ENCODE measurements around the gene ALDH7A1. TPM values are rescaled to one million over a fixed set of nuclear protein-coding genes. Genes with fewer than 3 reads are reported as not detected.

The ALDH7A1 gene
- total RNA-seq, 1 experiment from 2014 or later, result 176 TPM

DNA sequence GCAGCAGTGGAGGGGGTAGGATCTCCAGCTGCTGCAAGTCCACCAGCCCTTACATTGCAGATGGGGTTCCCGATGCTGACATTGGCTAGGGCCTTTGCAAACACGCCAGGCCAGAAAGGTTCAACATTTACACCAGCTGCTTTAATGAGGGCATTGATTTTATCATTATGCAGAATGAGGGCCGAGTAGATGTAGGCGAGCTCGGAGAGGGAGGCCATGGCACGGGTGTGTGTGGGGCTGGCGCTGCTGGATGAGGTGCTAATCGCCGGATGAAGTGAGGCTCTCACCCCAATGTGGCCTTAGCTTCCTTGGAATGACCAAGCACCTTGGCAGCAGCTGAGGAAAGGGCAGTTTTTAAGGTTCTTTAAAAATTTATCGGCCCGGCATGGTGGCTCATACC, 33.1 kb upstream of the ALDH7A1 start:
- Mint-ChIP-seq H3K4me3 (no peak overlapping the region), H3K36me3 (peaks cover 22% of the 10 kb centered on the region), H3K27me3 (ENCODE audit: low read depth) (no peaks in the 10 kb centered on the region), H3K27ac (peak overlapping the region; percentile 86), H3K4me1 (peaks cover 4% of the 10 kb centered on the region), H3K9me3 (no peaks in the 10 kb centered on the region)
- TF ChIP-seq RELA (CRISPR knock-in tag; IDR thresholded peaks at IDR 0.05; ENCODE audit: borderline replicate concordance), result no peak
- TF ChIP-seq, protein P1, sequence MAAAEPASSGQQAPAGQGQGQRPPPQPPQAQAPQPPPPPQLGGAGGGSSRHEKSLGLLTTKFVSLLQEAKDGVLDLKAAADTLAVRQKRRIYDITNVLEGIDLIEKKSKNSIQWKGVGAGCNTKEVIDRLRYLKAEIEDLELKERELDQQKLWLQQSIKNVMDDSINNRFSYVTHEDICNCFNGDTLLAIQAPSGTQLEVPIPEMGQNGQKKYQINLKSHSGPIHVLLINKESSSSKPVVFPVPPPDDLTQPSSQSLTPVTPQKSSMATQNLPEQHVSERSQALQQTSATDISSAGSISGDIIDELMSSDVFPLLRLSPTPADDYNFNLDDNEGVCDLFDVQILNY (CRISPR knock-in tag; IDR thresholded peaks at IDR 0.05), result no peak
- TF ChIP-seq ZNF121 (CRISPR knock-in tag; IDR thresholded peaks at IDR 0.05), result no peak
- TF ChIP-seq ZNF219 (CRISPR knock-in tag; IDR thresholded peaks at IDR 0.05; ENCODE audit: borderline replicate concordance), result no peak
- no peak for TF ChIP-seq OVOL2 (CRISPR knock-in tag; IDR thresholded peaks at IDR 0.05; ENCODE audit: borderline replicate concordance)
- no peak for TF ChIP-seq ELF4 (CRISPR knock-in tag; IDR thresholded peaks at IDR 0.05; ENCODE audit: low read depth)
- no peak for TF ChIP-seq ESRRA (CRISPR knock-in tag; IDR thresholded peaks at IDR 0.05; ENCODE audit: borderline replicate concordance)
- TF ChIP-seq SP1 (CRISPR knock-in tag; conservative IDR thresholded peaks at IDR 0.05), result no peak
- TF ChIP-seq PRRX2 (CRISPR knock-in tag; IDR thresholded peaks at IDR 0.05), result no peak
- TF ChIP-seq ATF1 (CRISPR knock-in tag; IDR thresholded peaks at IDR 0.05), result no peak
- TF ChIP-seq, protein P2, sequence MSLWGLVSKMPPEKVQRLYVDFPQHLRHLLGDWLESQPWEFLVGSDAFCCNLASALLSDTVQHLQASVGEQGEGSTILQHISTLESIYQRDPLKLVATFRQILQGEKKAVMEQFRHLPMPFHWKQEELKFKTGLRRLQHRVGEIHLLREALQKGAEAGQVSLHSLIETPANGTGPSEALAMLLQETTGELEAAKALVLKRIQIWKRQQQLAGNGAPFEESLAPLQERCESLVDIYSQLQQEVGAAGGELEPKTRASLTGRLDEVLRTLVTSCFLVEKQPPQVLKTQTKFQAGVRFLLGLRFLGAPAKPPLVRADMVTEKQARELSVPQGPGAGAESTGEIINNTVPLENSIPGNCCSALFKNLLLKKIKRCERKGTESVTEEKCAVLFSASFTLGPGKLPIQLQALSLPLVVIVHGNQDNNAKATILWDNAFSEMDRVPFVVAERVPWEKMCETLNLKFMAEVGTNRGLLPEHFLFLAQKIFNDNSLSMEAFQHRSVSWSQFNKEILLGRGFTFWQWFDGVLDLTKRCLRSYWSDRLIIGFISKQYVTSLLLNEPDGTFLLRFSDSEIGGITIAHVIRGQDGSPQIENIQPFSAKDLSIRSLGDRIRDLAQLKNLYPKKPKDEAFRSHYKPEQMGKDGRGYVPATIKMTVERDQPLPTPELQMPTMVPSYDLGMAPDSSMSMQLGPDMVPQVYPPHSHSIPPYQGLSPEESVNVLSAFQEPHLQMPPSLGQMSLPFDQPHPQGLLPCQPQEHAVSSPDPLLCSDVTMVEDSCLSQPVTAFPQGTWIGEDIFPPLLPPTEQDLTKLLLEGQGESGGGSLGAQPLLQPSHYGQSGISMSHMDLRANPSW (CRISPR knock-in tag; conservative IDR thresholded peaks at IDR 0.05; ENCODE audit: low read depth), result no peak
- TF ChIP-seq RORB (CRISPR knock-in tag; IDR thresholded peaks at IDR 0.05), result no peak
- TF ChIP-seq ETV6 (CRISPR knock-in tag; IDR thresholded peaks at IDR 0.05), result no peak
- TF ChIP-seq NR1H2 (CRISPR knock-in tag; IDR thresholded peaks at IDR 0.05), result no peak
- TF ChIP-seq GABPB1 (CRISPR knock-in tag; IDR thresholded peaks at IDR 0.05), result no peak
- no peak for TF ChIP-seq ZBTB21 (CRISPR knock-in tag; IDR thresholded peaks at IDR 0.05; ENCODE audit: borderline replicate concordance)
- no peak for TF ChIP-seq TCF7 (CRISPR knock-in tag; IDR thresholded peaks at IDR 0.05; ENCODE audit: low read depth)
- DNase-seq (ENCODE audit: low spot score), result no peak
- ATAC-seq, result peak; percentile 50
- ChIA-PET POLR2A (interaction anchor here (1.2 kb wide), 1 partner anchor 150 kb away, joined by 5 read pairs; no protein-coding TSS in a partner anchor), CTCF (interaction anchor here (1.0 kb wide), 1 partner anchor 27 kb away, joined by 3 read pairs; the partner anchor contains the start of gene PHAX)

DNA sequence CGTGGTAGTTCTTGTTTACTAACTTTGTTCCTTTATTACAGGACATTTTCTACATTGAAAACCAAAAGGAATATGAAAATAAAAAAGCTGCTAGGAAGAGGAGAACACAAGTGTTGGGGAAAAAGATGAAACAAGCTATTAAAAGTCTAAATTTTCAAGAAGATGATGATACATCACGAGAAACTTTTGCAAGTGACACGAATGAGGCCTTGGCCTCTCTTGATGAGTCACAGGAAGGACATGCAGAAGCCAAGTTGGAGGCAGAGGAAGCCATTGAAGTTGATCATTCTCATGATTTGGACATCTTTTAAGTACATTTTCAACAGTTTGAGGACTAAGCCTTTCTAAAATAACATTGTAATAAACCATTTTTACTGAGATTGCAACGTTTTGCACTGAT, 29.5 kb upstream of the ALDH7A1 start:
- peaks cover 6% of the 10 kb centered on the region for H3K4me1 Mint-ChIP-seq
- peaks cover 36% of the 10 kb centered on the region for H3K36me3 Mint-ChIP-seq
- DNase-seq (ENCODE audit: low spot score) (no peak), ATAC-seq (no peak)
- POLR2A ChIA-PET, result no interaction called here
- H3K9me3 Mint-ChIP-seq, result no peaks in the 10 kb centered on the region
- 0 out of 2 replicates have a peak overlapping the region, but pooled peaks have one; percentile 67 for H3K27ac Mint-ChIP-seq
- H3K4me3 Mint-ChIP-seq, result no peak overlapping the region
- no peaks in the 10 kb centered on the region for H3K27me3 Mint-ChIP-seq (ENCODE audit: low read depth)
- CTCF ChIA-PET, result no interaction called here
- TF ChIP-seq, protein P3, sequence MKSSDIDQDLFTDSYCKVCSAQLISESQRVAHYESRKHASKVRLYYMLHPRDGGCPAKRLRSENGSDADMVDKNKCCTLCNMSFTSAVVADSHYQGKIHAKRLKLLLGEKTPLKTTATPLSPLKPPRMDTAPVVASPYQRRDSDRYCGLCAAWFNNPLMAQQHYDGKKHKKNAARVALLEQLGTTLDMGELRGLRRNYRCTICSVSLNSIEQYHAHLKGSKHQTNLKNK (CRISPR knock-in tag; IDR thresholded peaks at IDR 0.05), result no peak
- TF ChIP-seq, protein P4, sequence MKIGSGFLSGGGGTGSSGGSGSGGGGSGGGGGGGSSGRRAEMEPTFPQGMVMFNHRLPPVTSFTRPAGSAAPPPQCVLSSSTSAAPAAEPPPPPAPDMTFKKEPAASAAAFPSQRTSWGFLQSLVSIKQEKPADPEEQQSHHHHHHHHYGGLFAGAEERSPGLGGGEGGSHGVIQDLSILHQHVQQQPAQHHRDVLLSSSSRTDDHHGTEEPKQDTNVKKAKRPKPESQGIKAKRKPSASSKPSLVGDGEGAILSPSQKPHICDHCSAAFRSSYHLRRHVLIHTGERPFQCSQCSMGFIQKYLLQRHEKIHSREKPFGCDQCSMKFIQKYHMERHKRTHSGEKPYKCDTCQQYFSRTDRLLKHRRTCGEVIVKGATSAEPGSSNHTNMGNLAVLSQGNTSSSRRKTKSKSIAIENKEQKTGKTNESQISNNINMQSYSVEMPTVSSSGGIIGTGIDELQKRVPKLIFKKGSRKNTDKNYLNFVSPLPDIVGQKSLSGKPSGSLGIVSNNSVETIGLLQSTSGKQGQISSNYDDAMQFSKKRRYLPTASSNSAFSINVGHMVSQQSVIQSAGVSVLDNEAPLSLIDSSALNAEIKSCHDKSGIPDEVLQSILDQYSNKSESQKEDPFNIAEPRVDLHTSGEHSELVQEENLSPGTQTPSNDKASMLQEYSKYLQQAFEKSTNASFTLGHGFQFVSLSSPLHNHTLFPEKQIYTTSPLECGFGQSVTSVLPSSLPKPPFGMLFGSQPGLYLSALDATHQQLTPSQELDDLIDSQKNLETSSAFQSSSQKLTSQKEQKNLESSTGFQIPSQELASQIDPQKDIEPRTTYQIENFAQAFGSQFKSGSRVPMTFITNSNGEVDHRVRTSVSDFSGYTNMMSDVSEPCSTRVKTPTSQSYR (CRISPR knock-in tag; IDR thresholded peaks at IDR 0.05), result no peak
- TF ChIP-seq, protein P5, sequence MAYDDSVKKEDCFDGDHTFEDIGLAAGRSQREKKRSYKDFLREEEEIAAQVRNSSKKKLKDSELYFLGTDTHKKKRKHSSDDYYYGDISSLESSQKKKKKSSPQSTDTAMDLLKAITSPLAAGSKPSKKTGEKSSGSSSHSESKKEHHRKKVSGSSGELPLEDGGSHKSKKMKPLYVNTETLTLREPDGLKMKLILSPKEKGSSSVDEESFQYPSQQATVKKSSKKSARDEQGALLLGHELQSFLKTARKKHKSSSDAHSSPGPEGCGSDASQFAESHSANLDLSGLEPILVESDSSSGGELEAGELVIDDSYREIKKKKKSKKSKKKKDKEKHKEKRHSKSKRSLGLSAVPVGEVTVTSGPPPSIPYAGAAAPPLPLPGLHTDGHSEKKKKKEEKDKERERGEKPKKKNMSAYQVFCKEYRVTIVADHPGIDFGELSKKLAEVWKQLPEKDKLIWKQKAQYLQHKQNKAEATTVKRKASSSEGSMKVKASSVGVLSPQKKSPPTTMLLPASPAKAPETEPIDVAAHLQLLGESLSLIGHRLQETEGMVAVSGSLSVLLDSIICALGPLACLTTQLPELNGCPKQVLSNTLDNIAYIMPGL (CRISPR knock-in tag; IDR thresholded peaks at IDR 0.05), result no peak
- TF ChIP-seq ZNF671 (CRISPR knock-in tag; IDR thresholded peaks at IDR 0.05) (no peak), ZNF232 (CRISPR knock-in tag; IDR thresholded peaks at IDR 0.05) (no peak), HMGA2 (CRISPR knock-in tag; IDR thresholded peaks at IDR 0.05) (no peak), RORB (CRISPR knock-in tag; IDR thresholded peaks at IDR 0.05) (no peak), ZNF138 (CRISPR knock-in tag; conservative IDR thresholded peaks at IDR 0.05) (no peak), KAT7 (CRISPR knock-in tag; IDR thresholded peaks at IDR 0.05; ENCODE audit: borderline replicate concordance) (no peak), MYBL2 (CRISPR knock-in tag; IDR thresholded peaks at IDR 0.05) (no peak), TEAD4 (CRISPR knock-in tag; IDR thresholded peaks at IDR 0.05) (no peak)
- TF ChIP-seq, protein P6, sequence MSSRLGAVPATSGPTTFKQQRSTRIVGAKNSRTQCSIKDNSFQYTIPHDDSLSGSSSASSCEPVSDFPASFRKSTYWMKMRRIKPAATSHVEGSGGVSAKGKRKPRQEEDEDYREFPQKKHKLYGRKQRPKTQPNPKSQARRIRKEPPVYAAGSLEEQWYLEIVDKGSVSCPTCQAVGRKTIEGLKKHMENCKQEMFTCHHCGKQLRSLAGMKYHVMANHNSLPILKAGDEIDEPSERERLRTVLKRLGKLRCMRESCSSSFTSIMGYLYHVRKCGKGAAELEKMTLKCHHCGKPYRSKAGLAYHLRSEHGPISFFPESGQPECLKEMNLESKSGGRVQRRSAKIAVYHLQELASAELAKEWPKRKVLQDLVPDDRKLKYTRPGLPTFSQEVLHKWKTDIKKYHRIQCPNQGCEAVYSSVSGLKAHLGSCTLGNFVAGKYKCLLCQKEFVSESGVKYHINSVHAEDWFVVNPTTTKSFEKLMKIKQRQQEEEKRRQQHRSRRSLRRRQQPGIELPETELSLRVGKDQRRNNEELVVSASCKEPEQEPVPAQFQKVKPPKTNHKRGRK (CRISPR knock-in tag; IDR thresholded peaks at IDR 0.05; ENCODE audit: borderline replicate concordance), result no peak

Measured in WTC11 (cell line).